Stomach (tissue), 9 donors: ENCODE measurements around the gene DGKD. TPM values are rescaled to one million over a fixed set of nuclear protein-coding genes. Genes with fewer than 3 reads are reported as not detected.
A peak's percentile ranks its signal among the peaks of the same experiment; 100 is the strongest.

Experiments
- DNase-seq, 2 donors: peaks; one replicate each; pipeline versions ENCODE4 v3.0.0 to v3.0.0-alpha.2; 2013 to 2019
- H3K27ac ChIP-seq, 5 donors: fragments of 200-600 bp in 4 of 5; sonication (generic) in 4 of 5; one replicate each; pipeline ENCODE4 v1.5.1; 2013 to 2019; ENCODE audit warnings: mild to moderate bottlenecking in 1 of 5, moderate library complexity in 1 of 5
- H3K27me3 ChIP-seq, 3 donors: fragments of 200-600 bp; sonication (generic); one replicate each; pipeline ENCODE4 v1.5.1; 2017 to 2019; ENCODE audit warnings: mixed run types in 1 of 3
- H3K36me3 ChIP-seq, 4 donors: fragments of 200-600 bp; sonication (generic); 1 replicate in 3 of 4; 2 replicates in 1 of 4; pipeline ENCODE4 v1.5.1; 2016 to 2019
- H3K4me1 ChIP-seq, 4 donors: fragments of 200-600 bp; sonication (generic); one replicate each; pipeline ENCODE4 v1.5.1; 2016 to 2019
- H3K4me3 ChIP-seq, 4 donors: fragments of 200-600 bp; sonication (generic) in 3 of 4; one replicate each; pipeline ENCODE4 v1.5.1; 2016 to 2019; ENCODE audit warnings: mild to moderate bottlenecking in 1 of 4
- H3K9me3 ChIP-seq, 4 donors: fragments of 200-600 bp; sonication (generic); one replicate each; pipeline ENCODE4 v1.5.1; 2016 to 2019
- CTCF ChIP-seq, 7 experiments: fragments of 450-650 bp in 4 of 7; fragments of 200-600 bp in 3 of 7; sonication (generic) in 3 of 7; IDR thresholded peaks; one replicate each; pipeline ENCODE4 v1.5.1; 2016 to 2019; ENCODE audit warnings: antibody characterized with exemption in 7 of 7, control low read depth in 2 of 7, mild to moderate bottlenecking in 1 of 7
- EP300 ChIP-seq: sonication (generic); formaldehyde crosslinking; IDR thresholded peaks from one replicate; pipeline ENCODE4 v1.6.1; 2017; ENCODE audit warnings: antibody characterized with exemption
- POLR2A ChIP-seq, 4 donors: fragments of 450-650 bp; IDR thresholded peaks; one replicate each; pipeline ENCODE4 v1.6.1; 2016; ENCODE audit warnings: antibody characterized with exemption in 4 of 4, control low read depth in 2 of 4, mild to moderate bottlenecking in 1 of 4, moderate library complexity in 1 of 4
- POLR2AphosphoS5 ChIP-seq, 3 donors: sonication (generic); formaldehyde crosslinking; IDR thresholded peaks; one replicate each; pipeline ENCODE4 v1.6.1; 2016; ENCODE audit warnings: antibody characterized with exemption in 3 of 3
- WGBS, 5 donors: extraction: QIAGEN DNeasy Blood & Tissue Kit in 3 of 5; methylation state at CpG; one replicate each; pipeline versions ENCODE4 v1.1.5 to v1.1.7; 2013 to 2018; 5-methylcytosine and 5-hydroxymethylcytosine counted together
- intact Hi-C: fragments of 100-400 bp; cut with DNase I; formaldehyde crosslinking; loops from one replicate; pipeline ENCODE4 v1.15.1; 2023; ENCODE audit warnings: low total_unique reads
- polyA plus RNA-seq, 3 donors: library from polyadenylated mRNA; stranded (reverse); fragments of 200-250 nt; gene quantifications; one replicate each; pipeline ENCODE4 v1.2.3, GENCODE V29; 2013
- total RNA-seq, 5 donors: library from RNA; depleted of rRNA; stranded (reverse); fragments of >200 nt; gene quantifications; one replicate each; pipeline versions ENCODE4 v1.1.0 to v1.2.3, GENCODE V29; 2014 to 2016
- donor health status: healthy with polysubstance abuse.
- donor health status: Bipolar disorder and iron deficiency.
- donor health status: healthy.

Gene DGKD
- total and polyA plus RNA-seq, 8 donors: 21.9 to 471 (median 202) TPM

- no peak overlapping the region for H3K4me3 ChIP-seq
- peaks cover 13 to 39% (median 25%) of the 10 kb centered on the region in 4 donors for H3K4me1 ChIP-seq
- TF ChIP-seq CTCF (IDR thresholded peaks at IDR 0.05) (no peak), POLR2A (IDR thresholded peaks at IDR 0.05) (no peak), POLR2AphosphoS5 (IDR thresholded peaks at IDR 0.05) (no peak), EP300 (no peak)
- H3K9me3 ChIP-seq: no peaks in the 10 kb centered on the region
- WGBS, 5 donors: 66 to 81% (median 76%) methylated on average over 9 of the region's 9 CpGs
- peaks cover 96 to 100% (median 100%) of the 10 kb centered on the region in 4 donors for H3K36me3 ChIP-seq
- H3K27ac ChIP-seq: peak overlapping the region in 1 of 5 donors; percentile 9
- intact Hi-C loops: no loop called here
- no peaks in the 10 kb centered on the region for H3K27me3 ChIP-seq
- DNase-seq: no peak
These were observed 97.7 kb downstream of the DGKD start for GRCh38 chr2:233451950-233452349.

- Histone ChIP-seq H3K27me3 (no peaks in the 10 kb centered on the region), H3K36me3 (peaks cover 96 to 100% (median 100%) of the 10 kb centered on the region in 4 donors), H3K27ac (peak overlapping the region in 4 of 5 donors; percentile 9 to 49 (median 26)), H3K9me3 (no peaks in the 10 kb centered on the region), H3K4me1 (peaks cover 4 to 25% (median 13%) of the 10 kb centered on the region in 4 donors), H3K4me3 (no peak overlapping the region)
- DNase-seq: no peak
- TF ChIP-seq CTCF (IDR thresholded peaks at IDR 0.05) (no peak), POLR2A (IDR thresholded peaks at IDR 0.05) (no peak), POLR2AphosphoS5 (IDR thresholded peaks at IDR 0.05) (no peak), EP300 (no peak)
- 69 to 82% (median 73%) methylated on average over 10 of the region's 10 CpGs for WGBS, 5 donors
- intact Hi-C loops: no loop called here
These were observed 99.0 kb downstream of the DGKD start for GRCh38 chr2:233453111-233453915.

GRCh38 chr2:233453916-233454315 is 99.6 kb downstream of the DGKD start:
- Histone ChIP-seq H3K4me3 (no peak overlapping the region), H3K4me1 (peaks cover 0 to 20% (median 7%) of the 10 kb centered on the region in 4 donors), H3K9me3 (no peaks in the 10 kb centered on the region), H3K27ac (peak overlapping the region in 3 of 5 donors; percentile 9 to 49 (median 37)), H3K36me3 (peaks cover 96 to 100% (median 100%) of the 10 kb centered on the region in 4 donors), H3K27me3 (no peaks in the 10 kb centered on the region)
- 80 to 92% (median 82%) methylated on average over 8 of the region's 8 CpGs for WGBS, 5 donors
- DNase-seq: no peak
- intact Hi-C loops: no loop called here
- TF ChIP-seq CTCF (IDR thresholded peaks at IDR 0.05) (no peak), POLR2AphosphoS5 (IDR thresholded peaks at IDR 0.05) (no peak), POLR2A (IDR thresholded peaks at IDR 0.05) (no peak), EP300 (no peak)

- Histone ChIP-seq H3K4me3 (no peak overlapping the region), H3K9me3 (no peaks in the 10 kb centered on the region), H3K36me3 (peaks cover 94 to 100% (median 100%) of the 10 kb centered on the region in 4 donors), H3K27me3 (no peaks in the 10 kb centered on the region), H3K4me1 (peaks cover 0 to 23% (median 3%) of the 10 kb centered on the region in 4 donors), H3K27ac (no peak overlapping the region)
- WGBS, 5 donors: 80 to 87% (median 83%) methylated on average over 10 to 11 of the region's 11 CpGs
- no peak for DNase-seq
- intact Hi-C loops: no loop called here
- no peak for TF ChIP-seq EP300
- no peak for TF ChIP-seq CTCF (IDR thresholded peaks at IDR 0.05)
- TF ChIP-seq POLR2AphosphoS5 (IDR thresholded peaks at IDR 0.05): no peak
- no peak for TF ChIP-seq POLR2A (IDR thresholded peaks at IDR 0.05)
These were observed 100.7 kb downstream of the DGKD start for GRCh38 chr2:233455006-233455405.
